MG63 (cell line): ENCODE results near the gene CHCHD10. TPM values are rescaled to one million over a fixed set of nuclear protein-coding genes. Genes with fewer than 3 reads are reported as not detected.

ENCODE experiments used
- DNase-seq: peaks from one replicate; pipeline ENCODE4 v3.0.0-alpha.2; 2020
- H3K27me3 ChIP-seq: fragments of 250-450 bp; sonication (Bioruptor Pico); 2 replicates; pipeline ENCODE4 v1.5.1; 2020; ENCODE audit warnings: mild to moderate bottlenecking, moderate library complexity
- H3K36me3 ChIP-seq: fragments of 250-450 bp; sonication (Bioruptor Pico); 2 replicates; pipeline ENCODE4 v1.5.1; 2020; ENCODE audit warnings: mild to moderate bottlenecking, moderate library complexity
- H3K4me3 ChIP-seq: fragments of 250-450 bp; sonication (Bioruptor Pico); 2 replicates; pipeline ENCODE4 v1.5.1; 2020; ENCODE audit warnings: mild to moderate bottlenecking, moderate library complexity
- H3K9me3 ChIP-seq: fragments of 250-450 bp; sonication (Bioruptor Pico); 2 replicates; pipeline ENCODE4 v1.5.1; 2020; ENCODE audit warnings: mild to moderate bottlenecking, moderate library complexity
- total RNA-seq: library from RNA; depleted of rRNA; stranded (reverse); fragments of >200 nt; shearing (Covaris generic); gene quantifications from 2 replicates; pipeline ENCODE4 v1.2.3, GENCODE V29; 2014; ENCODE audit warnings: low replicate concordance

CHCHD10 gene
- total RNA-seq, 1 experiment from 2014 or later = 0.26 TPM

DNA sequence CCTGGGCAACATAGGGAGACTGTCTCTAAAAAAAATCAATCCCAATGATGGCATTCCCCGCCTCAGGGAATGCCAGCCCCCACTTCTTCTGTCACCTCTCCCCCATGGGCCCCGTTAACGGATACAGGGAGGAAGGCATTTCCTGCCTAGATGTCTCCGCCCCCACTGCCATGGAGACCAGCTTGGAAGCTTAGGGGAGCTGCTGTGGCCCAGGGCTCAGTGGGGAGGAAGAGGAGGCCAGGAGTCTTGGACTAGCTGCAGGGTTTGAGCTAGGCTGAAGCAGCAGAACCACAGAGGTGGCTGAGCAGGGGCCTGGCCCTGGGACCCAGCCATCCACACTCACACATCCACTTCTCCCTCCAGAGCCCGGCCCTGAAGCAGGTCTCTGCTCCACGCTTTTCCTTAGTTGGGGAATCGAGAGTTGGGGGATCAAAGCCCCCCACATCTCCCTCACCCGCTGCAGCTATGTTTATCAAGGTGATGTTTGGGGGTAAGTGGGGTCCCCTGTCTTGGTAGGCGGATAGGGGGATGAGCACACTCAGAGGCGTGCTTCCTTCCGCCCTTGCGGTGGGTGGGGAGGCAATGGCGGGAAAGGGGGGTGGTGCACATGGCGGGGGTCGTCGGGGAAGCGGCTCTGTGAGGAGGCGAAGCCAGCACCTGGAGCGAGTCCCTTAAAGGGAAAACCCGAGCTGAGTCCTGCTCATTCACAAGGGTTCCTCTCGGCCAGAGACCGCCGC lies 4.8 kb downstream of the CHCHD10 start, which contains the start of gene C22orf15:
Gene C22orf15 (plus strand): TSS at position 149 of the 737 bp plus-strand sequence. CDS start 317 bp downstream, at position 466.
- DNase-seq = peak; percentile 24
- no peak within 1 kb of the TSS for H3K4me3 ChIP-seq
- H3K27me3 ChIP-seq = no peaks in the 10 kb centered on the region
- H3K36me3 ChIP-seq = no peaks in the 10 kb centered on the region
- no peaks in the 10 kb centered on the region for H3K9me3 ChIP-seq

DNA sequence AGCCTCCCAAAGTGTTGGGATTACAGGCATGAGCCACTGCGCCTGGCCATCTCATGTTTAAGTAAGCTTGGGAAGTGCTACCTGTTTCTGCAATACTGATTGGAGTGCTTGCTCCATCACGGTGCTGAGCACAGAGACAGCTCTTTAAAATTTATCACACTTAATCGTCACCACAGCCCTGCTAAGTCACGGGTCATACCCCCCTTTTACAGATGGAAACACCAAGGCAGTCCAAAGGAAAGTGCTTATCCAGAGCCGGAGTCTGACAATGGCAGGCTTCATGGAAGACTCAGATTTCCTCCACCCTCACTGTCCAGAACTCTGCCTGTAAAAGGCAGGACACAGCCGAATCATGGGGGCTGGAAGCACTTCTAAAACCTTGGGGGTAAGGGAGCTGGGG lies 7.7 kb downstream of the CHCHD10 start:
- H3K9me3 ChIP-seq = no peaks in the 10 kb centered on the region
- H3K27me3 ChIP-seq = no peaks in the 10 kb centered on the region
- no peaks in the 10 kb centered on the region for H3K36me3 ChIP-seq
- no peak for DNase-seq
- no peak overlapping the region for H3K4me3 ChIP-seq

DNA sequence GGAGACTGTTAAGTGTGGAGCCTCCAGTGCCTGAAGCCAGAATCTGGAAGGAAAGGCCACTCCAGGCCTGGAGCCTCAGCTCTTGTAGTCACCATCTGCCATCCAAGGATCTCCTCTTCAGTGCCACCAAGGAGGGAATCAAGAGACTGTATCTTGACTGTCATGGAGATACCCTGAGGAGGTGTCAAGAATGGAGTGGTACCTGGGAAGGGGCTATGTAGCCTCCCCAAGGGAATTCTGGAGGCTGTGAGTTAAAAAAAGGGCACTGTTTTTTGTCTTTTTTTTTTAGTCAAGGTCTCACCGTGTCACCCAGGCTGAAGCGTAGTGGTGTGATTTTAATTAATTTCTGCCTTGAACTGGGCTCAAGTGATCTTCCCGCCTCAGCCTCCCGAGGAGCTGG lies 8.2 kb downstream of the CHCHD10 start:
- DNase-seq = no peak
- H3K9me3 ChIP-seq = no peaks in the 10 kb centered on the region
- no peak overlapping the region for H3K4me3 ChIP-seq
- no peaks in the 10 kb centered on the region for H3K27me3 ChIP-seq
- no peaks in the 10 kb centered on the region for H3K36me3 ChIP-seq

DNA sequence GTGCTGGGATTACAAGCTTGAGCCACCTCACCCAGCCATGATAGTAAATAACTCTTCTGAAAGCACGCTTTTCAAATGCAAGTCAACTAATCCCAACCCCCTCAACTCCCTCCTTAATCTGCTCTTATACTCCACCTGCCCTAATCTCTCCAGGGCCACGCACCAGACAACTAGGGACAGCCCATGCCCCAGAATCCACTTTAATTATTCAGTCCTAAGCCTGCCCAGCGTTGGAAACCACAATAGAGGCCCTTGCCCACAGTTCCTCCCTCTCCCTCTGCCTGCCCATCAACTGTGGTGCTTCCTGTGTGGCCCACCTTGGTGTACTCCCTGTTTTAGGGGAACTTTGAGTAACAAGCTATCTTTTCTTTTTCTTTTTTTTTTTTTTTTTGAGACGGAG lies 10.9 kb downstream of the CHCHD10 start:
- Histone ChIP-seq H3K27me3 (no peaks in the 10 kb centered on the region), H3K4me3 (no peak overlapping the region), H3K36me3 (no peaks in the 10 kb centered on the region), H3K9me3 (no peaks in the 10 kb centered on the region)
- DNase-seq = no peak

DNA sequence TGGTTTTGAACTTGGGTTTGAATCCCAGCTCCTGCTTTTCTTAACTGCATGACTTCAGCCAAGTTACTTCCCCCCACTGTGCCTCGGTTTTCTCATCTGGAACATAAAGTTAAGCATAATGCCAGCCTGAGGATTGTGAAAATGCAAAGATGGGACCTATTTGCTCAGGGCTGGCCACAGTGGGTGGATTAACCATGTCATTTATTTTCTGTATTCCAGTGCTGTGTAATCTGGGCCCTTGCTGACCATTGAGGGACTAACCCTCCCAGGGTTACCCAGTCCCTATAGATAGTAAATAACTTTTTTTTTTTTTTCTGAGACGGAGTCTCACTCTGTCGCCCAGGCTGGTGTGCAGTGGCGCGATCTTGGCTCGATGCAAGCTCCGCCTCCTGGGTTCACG lies 12.1 kb downstream of the CHCHD10 start:
- no peak overlapping the region for H3K4me3 ChIP-seq
- H3K27me3 ChIP-seq = no peaks in the 10 kb centered on the region
- DNase-seq = no peak
- no peaks in the 10 kb centered on the region for H3K36me3 ChIP-seq
- H3K9me3 ChIP-seq = no peaks in the 10 kb centered on the region

DNA sequence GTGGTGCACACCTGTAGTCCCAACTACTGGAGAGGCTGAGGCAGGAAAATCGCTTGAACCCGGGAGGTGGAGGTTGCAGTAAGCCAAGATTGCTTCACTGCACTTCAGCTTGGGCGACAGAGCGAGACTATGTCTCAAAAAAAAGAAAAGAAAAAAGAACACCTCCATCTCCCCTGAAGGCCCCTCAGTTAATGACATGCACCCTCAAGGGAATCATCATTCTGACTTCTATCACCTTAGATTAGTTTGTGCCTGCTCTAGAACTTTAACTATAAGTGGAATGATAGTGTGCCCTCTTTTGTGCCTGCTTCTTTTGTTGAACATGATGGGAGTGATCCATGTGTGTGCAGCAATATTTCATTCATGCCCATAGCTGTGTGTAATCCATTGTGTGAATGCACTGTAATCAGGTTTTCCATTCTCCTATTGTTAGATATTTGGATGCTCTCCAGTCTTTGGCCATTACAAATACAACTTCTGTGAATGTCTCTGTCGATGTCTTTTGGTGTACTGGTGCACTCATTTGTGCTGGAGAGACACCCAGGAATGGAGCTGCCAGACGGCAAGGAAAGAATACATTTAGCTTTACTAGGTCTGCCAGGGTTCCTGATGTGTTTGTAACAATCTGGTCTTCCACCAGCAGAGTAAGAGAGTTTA lies 12.7 kb downstream of the CHCHD10 start:
- Histone ChIP-seq H3K36me3 (no peaks in the 10 kb centered on the region), H3K4me3 (no peak overlapping the region), H3K27me3 (no peaks in the 10 kb centered on the region), H3K9me3 (no peaks in the 10 kb centered on the region)
- DNase-seq = no peak

DNA sequence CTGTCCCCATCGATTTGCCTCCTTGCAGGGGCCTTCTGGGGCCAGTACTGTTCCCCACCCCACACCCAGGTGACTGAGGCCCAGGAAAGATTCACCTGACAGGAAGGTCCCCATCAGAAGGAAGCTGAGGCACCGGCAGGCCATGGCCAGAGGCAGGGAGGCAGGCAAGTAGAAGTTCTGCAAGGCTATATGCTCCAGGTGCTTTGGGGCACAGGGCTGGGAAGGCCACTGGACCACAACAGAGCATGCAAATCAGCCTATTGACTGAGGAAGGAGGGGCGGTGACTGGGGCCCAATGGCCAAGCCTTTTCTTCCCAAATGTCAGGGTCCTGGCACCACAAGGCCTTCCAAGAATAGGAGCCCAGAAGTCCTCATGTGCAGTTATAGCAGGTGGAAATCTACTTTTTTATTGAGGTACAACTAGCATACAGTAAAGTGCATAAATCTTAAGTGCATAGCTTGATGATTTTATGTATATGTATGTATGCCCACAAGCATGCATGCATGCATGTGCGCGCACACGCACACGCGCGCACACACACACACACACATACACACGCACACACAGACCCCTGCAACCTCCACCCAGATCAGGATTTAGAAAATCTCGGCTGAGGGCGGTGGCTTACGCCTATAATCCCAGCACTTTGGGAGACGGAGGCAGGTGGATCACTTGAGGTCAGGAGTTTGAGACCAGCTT lies 13.4 kb downstream of the CHCHD10 start, which contains the start of gene VPREB3:
Gene VPREB3 (minus strand): TSS at position 206 of the 700 bp plus-strand sequence. CDS start 62 bp downstream, at position 144.
- Histone ChIP-seq H3K4me3 (no peak within 1 kb of the TSS), H3K9me3 (no peaks in the 10 kb centered on the region), H3K36me3 (no peaks in the 10 kb centered on the region), H3K27me3 (no peaks in the 10 kb centered on the region)
- no peak for DNase-seq

DNA sequence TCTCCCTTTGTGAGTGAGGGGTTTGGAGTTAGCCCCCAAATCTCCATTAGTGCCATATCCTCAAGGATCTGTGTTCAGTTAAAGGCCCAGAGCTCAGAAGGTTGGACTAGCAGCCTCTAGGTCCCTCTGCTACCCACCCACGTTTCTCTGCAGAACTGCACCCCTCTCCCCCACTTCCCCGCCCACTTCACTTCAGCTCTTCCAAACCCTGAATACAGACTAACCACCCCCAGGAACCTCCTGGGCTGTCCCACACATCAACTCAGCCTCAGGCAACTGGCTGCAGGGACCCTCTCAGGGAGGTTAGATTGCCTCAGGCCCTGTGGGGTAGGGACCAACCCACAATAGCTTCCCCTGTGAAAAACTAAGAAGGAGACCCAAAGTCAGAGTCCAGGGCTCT lies 14.4 kb downstream of the CHCHD10 start:
- Histone ChIP-seq H3K9me3 (no peaks in the 10 kb centered on the region), H3K27me3 (no peaks in the 10 kb centered on the region), H3K4me3 (no peak overlapping the region), H3K36me3 (no peaks in the 10 kb centered on the region)
- DNase-seq = no peak

DNA sequence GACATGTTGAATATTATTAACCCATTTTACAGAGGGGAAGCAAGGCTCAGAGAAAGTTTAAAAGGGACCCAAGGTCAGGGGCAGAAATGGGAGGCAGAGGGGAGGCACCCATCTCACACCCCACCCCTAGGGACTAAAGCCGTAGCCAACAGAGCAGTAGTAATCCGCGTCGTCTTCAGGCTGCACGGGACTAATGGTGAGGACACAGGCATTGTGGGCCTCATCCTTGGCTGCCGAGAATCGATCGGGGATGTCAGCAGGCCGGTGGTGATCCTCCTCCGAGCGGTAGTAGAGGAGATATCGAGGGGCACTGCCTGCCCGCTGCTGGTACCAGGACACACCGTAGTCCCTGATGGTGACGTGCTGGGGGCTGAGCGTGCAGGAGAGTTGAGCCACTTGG lies 15.0 kb downstream of the CHCHD10 start:
- no peaks in the 10 kb centered on the region for H3K27me3 ChIP-seq
- no peak overlapping the region for H3K4me3 ChIP-seq
- no peaks in the 10 kb centered on the region for H3K36me3 ChIP-seq
- DNase-seq = no peak
- H3K9me3 ChIP-seq = no peaks in the 10 kb centered on the region

DNA sequence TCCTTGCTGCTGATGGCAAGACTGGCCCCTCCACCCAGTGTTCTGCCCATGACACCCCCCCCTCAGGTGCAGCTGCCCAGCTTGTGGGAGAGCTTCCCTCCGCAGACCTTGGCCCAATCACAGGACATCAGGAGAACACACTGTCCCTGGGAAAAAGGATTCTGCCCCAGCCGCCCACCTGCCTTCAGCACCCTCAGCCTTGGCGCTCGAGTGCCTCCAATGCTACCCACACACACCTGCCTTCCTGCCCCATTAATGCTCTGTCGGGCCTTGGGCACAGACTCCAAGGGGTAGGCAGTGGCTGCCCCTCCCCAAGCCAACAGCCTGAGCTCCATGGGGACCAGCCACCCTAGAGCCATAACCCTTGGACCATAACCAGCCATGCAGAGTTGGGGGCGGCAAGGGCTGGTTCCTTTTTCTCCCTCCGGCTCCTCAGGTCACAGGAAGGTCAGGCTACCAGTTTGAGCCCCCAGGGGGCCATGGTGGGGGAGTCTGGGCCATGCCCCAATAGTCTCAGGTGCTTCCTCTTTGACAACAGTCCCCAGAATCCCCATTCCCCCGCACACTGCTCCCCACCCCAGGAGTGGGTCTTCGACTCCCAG lies 15.6 kb downstream of the CHCHD10 start:
- H3K4me3 ChIP-seq = no peak overlapping the region
- DNase-seq = no peak
- H3K27me3 ChIP-seq = no peaks in the 10 kb centered on the region
- no peaks in the 10 kb centered on the region for H3K9me3 ChIP-seq
- H3K36me3 ChIP-seq = no peaks in the 10 kb centered on the region

DNA sequence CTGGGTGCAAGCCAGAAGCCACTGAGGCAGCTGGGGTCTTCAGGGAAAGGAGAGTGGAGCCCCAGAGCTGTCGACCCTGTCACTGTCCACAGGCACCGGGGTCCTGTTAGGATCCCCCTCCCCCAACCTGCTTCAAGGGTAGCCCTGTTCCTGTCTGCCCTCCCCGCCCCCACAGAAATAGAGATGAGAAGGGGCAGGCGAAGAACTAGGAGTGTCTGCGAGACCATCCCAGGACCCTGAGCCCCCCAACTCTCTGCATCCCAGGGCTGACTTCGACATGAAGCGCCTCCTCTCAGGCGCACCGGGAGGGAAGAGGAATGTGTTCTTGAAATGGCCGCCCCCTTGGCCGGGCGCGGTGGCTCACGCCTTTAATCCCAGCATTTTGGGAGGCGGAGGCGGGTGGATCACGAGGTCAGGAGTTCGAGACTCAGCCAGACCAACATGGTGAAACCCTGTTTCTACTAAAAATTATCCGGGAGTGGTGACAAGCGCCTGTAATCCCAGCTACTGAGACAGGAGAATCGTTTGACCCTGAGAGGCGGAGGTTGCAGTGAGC lies 16.3 kb downstream of the CHCHD10 start:
- peak; percentile 27 for DNase-seq
- Histone ChIP-seq H3K4me3 (peak overlapping the region; percentile 84), H3K36me3 (no peaks in the 10 kb centered on the region), H3K9me3 (no peaks in the 10 kb centered on the region), H3K27me3 (no peaks in the 10 kb centered on the region)

DNA sequence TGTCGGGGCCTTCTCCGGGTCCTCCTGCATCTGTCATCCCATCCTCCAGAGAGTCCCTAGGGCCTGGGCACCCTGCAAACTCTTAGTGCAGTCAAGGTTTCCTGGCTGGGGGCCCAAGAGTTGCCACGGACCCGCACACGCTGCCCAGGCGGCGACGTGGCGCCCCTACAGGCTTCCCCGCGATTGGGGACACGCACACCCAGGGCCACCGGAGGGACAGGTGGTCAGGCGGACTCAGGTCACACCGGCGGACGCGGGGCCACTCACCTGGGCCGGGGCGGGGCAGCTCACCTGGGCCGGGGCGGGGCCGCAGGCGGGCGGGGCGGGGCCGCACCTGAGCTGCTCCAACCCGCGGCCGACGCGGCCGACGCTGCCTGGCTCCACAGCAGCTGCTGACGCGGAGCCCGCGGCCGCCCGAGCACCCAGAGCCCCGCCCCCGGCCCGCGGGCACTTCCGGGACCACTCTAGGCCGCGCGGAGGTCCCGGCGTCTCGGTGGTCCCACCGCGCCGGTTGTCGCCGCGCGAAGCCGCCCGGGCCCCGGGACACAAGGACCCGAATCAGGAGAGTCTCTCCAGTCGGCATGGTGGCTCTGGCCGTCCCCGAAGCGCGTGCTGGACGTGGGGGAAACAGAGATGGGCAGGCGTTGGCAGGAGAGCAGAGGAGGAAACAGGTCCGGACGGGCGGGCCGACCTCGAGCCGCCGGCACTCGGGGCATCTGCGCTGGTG lies 16.9 kb downstream of the CHCHD10 start, which contains the start of gene ZNF70:
Gene ZNF70 (minus strand): TSS at position 399 of the 727 bp plus-strand sequence. CDS start 5,972 bp downstream, outside the sequence.
- DNase-seq = peak; percentile 81
- H3K9me3 ChIP-seq = no peaks in the 10 kb centered on the region
- H3K27me3 ChIP-seq = no peaks in the 10 kb centered on the region
- no peaks in the 10 kb centered on the region for H3K36me3 ChIP-seq
- peak within 1 kb of the TSS; percentile 84 for H3K4me3 ChIP-seq

DNA sequence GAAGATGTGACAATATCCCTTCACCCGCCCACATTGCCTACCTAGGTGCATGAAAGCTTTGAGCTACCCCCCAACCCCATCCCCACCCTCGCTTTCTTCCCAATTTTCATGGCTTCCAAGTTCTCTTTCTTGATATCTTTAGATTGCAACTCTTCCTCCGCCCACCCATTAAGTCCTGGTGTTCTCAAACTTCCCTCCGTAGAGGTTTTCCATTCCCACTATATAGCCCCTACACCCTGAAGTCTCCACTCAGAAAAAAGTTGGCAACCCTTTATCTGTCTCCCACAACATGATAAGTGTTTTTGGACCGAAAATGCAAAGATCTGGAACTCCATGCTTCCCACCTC lies 17.4 kb downstream of the CHCHD10 start:
- no peaks in the 10 kb centered on the region for H3K9me3 ChIP-seq
- H3K27me3 ChIP-seq = no peaks in the 10 kb centered on the region
- peak overlapping the region; percentile 84 for H3K4me3 ChIP-seq
- H3K36me3 ChIP-seq = no peaks in the 10 kb centered on the region
- DNase-seq = no peak

DNA sequence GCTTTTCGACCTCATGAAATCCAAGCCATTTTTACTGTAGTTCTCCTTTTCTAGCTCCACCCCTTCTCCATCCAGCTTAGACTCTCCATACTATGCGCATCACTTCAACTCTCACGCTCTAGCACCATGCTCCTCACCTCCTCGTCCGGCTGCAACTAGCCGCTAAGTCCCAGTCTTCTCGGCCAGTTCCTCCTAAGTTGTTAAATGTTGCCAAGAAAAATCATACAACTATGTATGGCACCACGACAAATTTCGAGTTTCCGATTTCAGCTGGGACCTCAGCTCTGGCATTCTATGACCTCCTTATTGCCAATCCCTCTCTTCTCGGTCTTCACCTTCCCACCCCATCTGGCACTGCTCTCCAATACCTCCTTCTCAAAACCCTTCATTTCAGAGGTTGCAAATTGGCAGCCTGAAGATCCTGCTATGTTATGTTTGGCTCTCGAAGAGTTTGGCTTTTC lies 17.9 kb downstream of the CHCHD10 start:
- Histone ChIP-seq H3K36me3 (no peaks in the 10 kb centered on the region; the same call in 1 of the 2 replicates), H3K9me3 (no peaks in the 10 kb centered on the region), H3K4me3 (peak overlapping the region; percentile 84), H3K27me3 (no peaks in the 10 kb centered on the region)
- DNase-seq = peak; percentile 26

DNA sequence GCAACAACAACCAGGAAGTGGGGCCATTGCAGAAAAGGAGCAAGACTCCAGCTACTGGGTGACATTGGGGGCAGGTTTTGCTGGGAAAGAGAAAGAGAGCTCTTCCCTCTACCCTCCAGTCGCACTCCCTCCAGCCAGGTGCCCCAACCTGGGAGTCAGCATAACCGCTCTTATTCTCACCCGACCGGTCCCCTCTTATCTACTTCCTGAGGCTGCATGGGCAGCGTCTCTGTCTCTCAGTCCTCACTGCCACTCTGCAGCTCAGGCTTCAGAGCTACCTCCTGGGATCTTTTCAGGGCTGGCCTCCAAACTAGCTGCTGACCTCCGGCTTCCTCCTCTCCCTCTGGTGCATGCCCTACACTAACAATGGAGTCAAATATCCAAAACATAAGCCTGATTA lies 22.0 kb downstream of the CHCHD10 start:
- no peak overlapping the region for H3K4me3 ChIP-seq
- peaks cover 9% of the 10 kb centered on the region for H3K36me3 ChIP-seq
- no peaks in the 10 kb centered on the region for H3K27me3 ChIP-seq
- no peak for DNase-seq
- H3K9me3 ChIP-seq = no peaks in the 10 kb centered on the region

DNA sequence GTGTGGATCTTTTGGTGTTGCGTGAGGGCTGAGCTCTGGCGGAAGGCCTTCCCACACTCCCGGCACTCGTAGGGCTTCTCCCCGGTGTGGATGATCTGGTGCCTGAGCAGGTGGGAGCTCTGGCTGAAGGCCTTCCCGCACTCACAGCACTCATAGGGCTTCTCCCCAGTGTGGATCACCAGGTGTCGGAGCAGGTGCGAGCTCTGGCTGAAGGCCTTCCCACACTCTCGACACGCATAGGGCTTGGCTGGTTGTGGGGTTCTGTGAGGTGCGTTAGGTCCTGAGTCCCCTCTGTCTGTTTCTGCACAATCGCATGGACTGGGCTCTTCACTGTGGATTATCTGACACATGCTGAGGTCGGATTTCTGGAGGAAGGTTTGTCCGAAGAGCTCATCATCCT lies 23.3 kb downstream of the CHCHD10 start:
- DNase-seq = no peak
- no peak overlapping the region for H3K4me3 ChIP-seq
- H3K36me3 ChIP-seq = peaks cover 9% of the 10 kb centered on the region
- no peaks in the 10 kb centered on the region for H3K27me3 ChIP-seq
- H3K9me3 ChIP-seq = no peaks in the 10 kb centered on the region
